Upper lobe of right lung (tissue), 1 donor: ENCODE measurements around the gene ESR1. TPM values are rescaled to one million over a fixed set of nuclear protein-coding genes. Genes with fewer than 3 reads are reported as not detected.

Experiments used
- ATAC-seq: fragments of 200-7000 bp; cut with Tn5 transposase; one replicate; pipeline ENCODE4 v1.9.1; 2020; ENCODE audit warnings: mild to moderate bottlenecking, moderate library complexity
- DNase-seq: peaks from one replicate; pipeline ENCODE4 v3.0.0-alpha.2; 2020
- H3K27ac ChIP-seq: fragments of 200-600 bp; one replicate; pipeline ENCODE4 v1.8.0; 2022
- H3K27me3 ChIP-seq: fragments of 200-600 bp; one replicate; pipeline ENCODE4 v1.8.0; 2022; ENCODE audit warnings: mild to moderate bottlenecking
- H3K36me3 ChIP-seq: fragments of 200-600 bp; one replicate; pipeline ENCODE4 v1.8.0; 2022
- H3K4me1 ChIP-seq: fragments of 200-600 bp; one replicate; pipeline ENCODE4 v1.8.0; 2022
- H3K4me3 ChIP-seq: fragments of 200-600 bp; one replicate; pipeline ENCODE4 v1.8.0; 2022; ENCODE audit warnings: mild to moderate bottlenecking
- H3K9me3 ChIP-seq: fragments of 200-600 bp; one replicate; pipeline ENCODE4 v1.8.0; 2022
- intact Hi-C: fragments of 100-400 bp; cut with DNase I; formaldehyde crosslinking; loops from one replicate; pipeline ENCODE4 v1.11.0; 2022
- total RNA-seq: library from RNA; stranded (reverse); fragmentation: NEBNext Ultra II Directional; extraction: Animal tissue kit (Norgen Biotek cat#: 25700); gene quantifications from one replicate; pipeline ENCODE4 v1.2.1, GENCODE V29; 2021
- TF ChIP-seq, protein P1 (sequence below): fragments of 200-600 bp; IDR thresholded peaks from one replicate; pipeline ENCODE4 v1.8.0; 2022; ENCODE audit warnings: antibody characterized with exemption
- donor health status: DM: no; HTN: yes; CAD: no; lungs with severe emphysema.

The ESR1 gene
- total RNA-seq, 1 donor from 2014 or later: 5.7 TPM

- no peak overlapping the region for H3K4me3 ChIP-seq
- peaks cover 8% of the 10 kb centered on the region for H3K27me3 ChIP-seq
- no peaks in the 10 kb centered on the region for H3K4me1 ChIP-seq
- TF ChIP-seq, protein P1, sequence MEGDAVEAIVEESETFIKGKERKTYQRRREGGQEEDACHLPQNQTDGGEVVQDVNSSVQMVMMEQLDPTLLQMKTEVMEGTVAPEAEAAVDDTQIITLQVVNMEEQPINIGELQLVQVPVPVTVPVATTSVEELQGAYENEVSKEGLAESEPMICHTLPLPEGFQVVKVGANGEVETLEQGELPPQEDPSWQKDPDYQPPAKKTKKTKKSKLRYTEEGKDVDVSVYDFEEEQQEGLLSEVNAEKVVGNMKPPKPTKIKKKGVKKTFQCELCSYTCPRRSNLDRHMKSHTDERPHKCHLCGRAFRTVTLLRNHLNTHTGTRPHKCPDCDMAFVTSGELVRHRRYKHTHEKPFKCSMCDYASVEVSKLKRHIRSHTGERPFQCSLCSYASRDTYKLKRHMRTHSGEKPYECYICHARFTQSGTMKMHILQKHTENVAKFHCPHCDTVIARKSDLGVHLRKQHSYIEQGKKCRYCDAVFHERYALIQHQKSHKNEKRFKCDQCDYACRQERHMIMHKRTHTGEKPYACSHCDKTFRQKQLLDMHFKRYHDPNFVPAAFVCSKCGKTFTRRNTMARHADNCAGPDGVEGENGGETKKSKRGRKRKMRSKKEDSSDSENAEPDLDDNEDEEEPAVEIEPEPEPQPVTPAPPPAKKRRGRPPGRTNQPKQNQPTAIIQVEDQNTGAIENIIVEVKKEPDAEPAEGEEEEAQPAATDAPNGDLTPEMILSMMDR: no peak
- intact Hi-C loops: no loop called here
- no peaks in the 10 kb centered on the region for H3K36me3 ChIP-seq
- no peak overlapping the region for H3K27ac ChIP-seq
- ATAC-seq (no peak), DNase-seq (no peak)
- H3K9me3 ChIP-seq: no peaks in the 10 kb centered on the region
These were observed 7.1 kb downstream of the ESR1 start for GRCh38 chr6:151814614-151815013.

DNA sequence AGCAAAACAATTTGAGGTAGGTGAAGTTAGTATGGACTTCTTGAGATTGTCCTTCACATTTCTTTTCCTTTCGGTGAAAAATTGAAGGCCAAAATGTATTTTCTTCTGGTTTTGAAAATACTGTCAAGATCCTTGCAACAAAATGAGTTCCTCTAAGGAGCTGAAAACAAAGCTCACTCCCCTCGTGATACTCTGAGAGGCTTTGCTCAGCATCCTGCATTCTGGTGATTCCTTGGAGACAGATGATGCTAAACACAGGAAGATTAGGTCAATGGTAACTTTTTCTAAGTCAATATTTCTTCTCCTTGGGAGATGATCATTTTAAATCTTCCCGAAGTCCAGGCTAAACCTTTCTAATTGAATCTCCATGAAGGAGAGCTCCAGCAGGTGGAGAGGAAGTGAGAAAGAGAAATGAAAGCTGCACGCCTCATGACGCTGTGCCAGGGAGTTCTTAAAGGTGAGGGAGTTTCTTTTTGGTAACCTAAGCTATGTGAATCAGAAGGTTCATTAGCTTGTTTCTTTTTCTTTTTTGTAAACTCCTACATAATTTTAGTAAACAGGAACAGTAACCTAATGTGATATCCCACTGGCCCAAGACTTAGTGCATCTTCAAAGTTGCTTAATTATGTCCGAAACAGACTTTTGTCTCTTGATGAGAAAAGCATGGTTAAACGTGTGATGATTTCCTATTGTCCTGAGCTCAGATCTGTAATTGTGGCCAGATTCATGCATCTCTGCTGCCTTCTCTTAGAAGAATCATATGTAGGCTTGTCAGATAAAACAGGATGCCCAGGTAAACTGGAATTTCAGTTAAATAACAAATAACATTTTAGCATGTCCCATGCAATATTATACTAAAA, 15.0 kb downstream of the ESR1 start:
- DNase-seq (no peak), ATAC-seq (no peak)
- Histone ChIP-seq H3K27me3 (no peaks in the 10 kb centered on the region), H3K27ac (no peak overlapping the region), H3K4me3 (no peak overlapping the region), H3K4me1 (no peaks in the 10 kb centered on the region), H3K9me3 (no peaks in the 10 kb centered on the region), H3K36me3 (no peaks in the 10 kb centered on the region)
- intact Hi-C loops: no loop called here
- TF ChIP-seq, protein P1: no peak

DNA sequence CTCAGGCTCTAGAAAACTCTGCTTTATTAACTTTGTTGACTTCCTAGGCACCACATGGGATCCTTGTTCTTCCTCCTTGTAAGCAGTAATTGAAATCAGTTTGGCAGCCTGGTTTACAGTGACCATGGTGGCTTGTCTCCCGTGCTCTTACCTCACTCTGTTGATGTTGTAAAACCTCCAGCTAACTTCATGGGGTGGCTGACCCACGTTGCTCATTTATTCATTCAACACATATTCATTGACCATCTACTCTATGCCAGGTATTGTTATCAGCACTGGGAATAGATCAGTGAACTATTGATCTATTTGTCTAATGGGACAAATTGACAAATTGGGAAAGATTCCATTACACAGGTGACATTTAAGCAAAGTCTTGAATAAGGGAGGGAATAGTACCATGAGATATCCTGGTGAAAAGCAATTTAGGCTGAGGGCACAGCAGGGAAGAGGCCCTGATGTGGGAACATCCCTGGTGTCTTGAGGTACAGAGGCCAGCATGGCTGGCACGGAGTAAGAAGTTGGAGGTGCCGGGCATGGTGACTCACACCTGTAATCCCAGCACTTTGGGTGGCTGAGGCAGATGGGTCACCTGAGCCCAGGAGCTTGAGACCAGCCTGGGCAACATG, 19.1 kb downstream of the ESR1 start:
- Histone ChIP-seq H3K4me1 (no peaks in the 10 kb centered on the region), H3K9me3 (no peaks in the 10 kb centered on the region), H3K27me3 (no peaks in the 10 kb centered on the region), H3K36me3 (no peaks in the 10 kb centered on the region), H3K4me3 (no peak overlapping the region), H3K27ac (no peak overlapping the region)
- no peak for ATAC-seq
- no peak for DNase-seq
- TF ChIP-seq, protein P1: no peak
- intact Hi-C loops: no loop called here

DNA sequence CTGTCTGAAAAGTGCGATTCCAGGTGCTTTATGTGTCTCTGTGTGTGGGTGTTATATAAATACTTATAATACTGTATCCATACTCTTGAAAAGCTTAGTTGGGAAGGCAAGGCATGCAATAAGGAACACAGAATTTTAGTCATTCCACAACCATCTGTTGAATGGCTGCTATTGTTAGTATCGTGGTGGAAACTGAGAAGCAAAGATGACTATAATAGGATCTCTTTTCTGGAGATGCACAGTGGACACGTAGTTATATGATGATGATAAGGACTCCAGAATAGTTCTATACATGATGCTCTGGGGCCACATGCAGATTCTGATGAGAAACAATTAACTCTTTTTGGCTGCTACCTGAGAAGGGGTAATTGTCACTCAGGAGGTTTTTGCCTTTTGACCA, 25.2 kb downstream of the ESR1 start:
- no peaks in the 10 kb centered on the region for H3K36me3 ChIP-seq
- H3K27ac ChIP-seq: no peak overlapping the region

DNA sequence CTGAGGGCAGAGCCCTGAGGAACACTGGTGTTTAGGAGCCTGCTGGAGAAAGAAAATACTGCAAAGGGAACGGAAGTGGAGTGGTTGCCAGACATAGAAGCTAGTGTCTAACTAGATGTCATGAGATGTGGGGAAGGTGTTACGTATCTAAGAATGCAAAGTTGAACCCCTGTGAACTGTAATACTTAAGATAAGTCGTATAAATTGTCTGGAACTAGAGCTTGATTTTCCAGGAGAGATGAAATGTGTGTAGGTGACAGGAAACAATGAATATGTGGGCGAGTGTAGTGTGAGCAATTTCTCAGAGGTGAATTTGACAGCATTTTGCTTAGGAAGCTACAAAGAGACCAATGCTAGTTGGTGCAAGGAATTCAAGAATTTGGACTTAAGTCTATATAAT, 27.9 kb downstream of the ESR1 start:
- intact Hi-C loops: no loop called here
- TF ChIP-seq, protein P1: no peak

More for the DNA sequence above, 25.2 kb downstream of the ESR1 start:
- no peak for ATAC-seq
- intact Hi-C loops: no loop called here
- H3K4me1 ChIP-seq: no peaks in the 10 kb centered on the region
- DNase-seq: no peak
- no peak overlapping the region for H3K4me3 ChIP-seq
- no peaks in the 10 kb centered on the region for H3K27me3 ChIP-seq
- H3K9me3 ChIP-seq: no peaks in the 10 kb centered on the region
- TF ChIP-seq, protein P1: no peak

More for the DNA sequence above, 27.9 kb downstream of the ESR1 start:
- ATAC-seq (no peak), DNase-seq (no peak)
- Histone ChIP-seq H3K27ac (no peak overlapping the region), H3K4me3 (no peak overlapping the region), H3K27me3 (no peaks in the 10 kb centered on the region), H3K9me3 (no peaks in the 10 kb centered on the region), H3K4me1 (no peaks in the 10 kb centered on the region), H3K36me3 (no peaks in the 10 kb centered on the region)
